PC-9 (cell line): ENCODE results near the gene PPP1R16B. TPM values are rescaled to one million over a fixed set of nuclear protein-coding genes. Genes with fewer than 3 reads are reported as not detected.

Source experiments
- BruUV-seq: library from RNA; stranded (reverse); fragments of 400-500 nt; replicated peaks from 2 replicates; lab custom pipeline; 2021; lab: Mats Ljungman, UMichigan
- CTCF ChIA-PET: fragments of 300-600 bp; sonication (Branson Sonifier 250); formaldehyde crosslinking; loops from one replicate; lab custom pipeline; 2022; ENCODE audit warnings: antibody characterized with exemption; lab: Charles Lee
- POLR2A ChIA-PET: fragments of 300-600 bp; sonication (Branson Sonifier 250); formaldehyde crosslinking; loops from one replicate; lab custom pipeline; 2022; ENCODE audit warnings: antibody characterized with exemption; ENCODE audit not compliant: unreplicated experiment; lab: Charles Lee
- DNase-seq, 2 experiments: peaks; one replicate each; pipeline versions ENCODE4 v3.0.0 to v3.0.0-alpha.2; 2015 to 2022; ENCODE audit warnings: mixed read lengths in 1 of 2
- H2AFZ ChIP-seq: fragments of 200-600 bp; sonication (generic); 2 replicates; pipeline ENCODE4 v1.8.1; 2017; ENCODE audit warnings: antibody characterized with exemption
- H3F3A ChIP-seq: fragments of 200-600 bp; sonication (generic); 2 replicates; pipeline ENCODE4 v1.8.1; 2017; ENCODE audit warnings: antibody characterized with exemption, mild to moderate bottlenecking, low read depth; ENCODE audit not compliant: insufficient read depth
- H3K27ac ChIP-seq: fragments of 200-600 bp; sonication (generic); 2 replicates; pipeline ENCODE4 v1.6.1; 2016; ENCODE audit warnings: mixed run types
- H3K27me3 ChIP-seq: fragments of 200-600 bp; sonication (generic); 2 replicates; pipeline ENCODE4 v1.6.1; 2016; ENCODE audit warnings: low read depth, mixed run types; ENCODE audit not compliant: insufficient read depth
- H3K36me3 ChIP-seq: fragments of 200-600 bp; sonication (generic); 2 replicates; pipeline ENCODE4 v1.6.1; 2016; ENCODE audit warnings: low read depth, mixed run types
- H3K4me1 ChIP-seq: fragments of 200-600 bp; sonication (generic); replicated peaks from 2 replicates; pipeline ENCODE4 v1.6.1; 2016; ENCODE audit warnings: mixed run types; ENCODE audit not compliant: insufficient read depth
- H3K4me2 ChIP-seq: fragments of 200-600 bp; sonication (generic); 2 replicates; pipeline ENCODE4 v1.6.1; 2017; ENCODE audit warnings: mixed run types
- H3K4me3 ChIP-seq: fragments of 200-600 bp; sonication (generic); 2 replicates; pipeline ENCODE4 v1.6.1; 2016; ENCODE audit warnings: mixed run types
- H3K79me2 ChIP-seq: fragments of 200-600 bp; sonication (generic); 2 replicates; pipeline ENCODE4 v1.6.1; 2017; ENCODE audit warnings: low read depth, mixed run types
- H3K9me2 ChIP-seq: fragments of 200-600 bp; sonication (generic); 2 replicates; pipeline ENCODE4 v1.8.1; 2017; ENCODE audit warnings: mild to moderate bottlenecking; ENCODE audit not compliant: insufficient read depth
- H3K9me3 ChIP-seq: fragments of 200-600 bp; sonication (generic); 2 replicates; pipeline ENCODE4 v1.8.1; 2016; ENCODE audit warnings: low read depth; ENCODE audit not compliant: insufficient read depth
- H4K20me1 ChIP-seq: fragments of 200-600 bp; sonication (generic); 2 replicates; pipeline ENCODE4 v1.8.1; 2017; ENCODE audit not compliant: insufficient read depth
- EZH2 ChIP-seq: fragments of 200-600 bp; sonication (generic); IDR thresholded peaks from 2 replicates; pipeline ENCODE4 v1.8.0; 2017; ENCODE audit warnings: antibody characterized with exemption, low read depth
- intact Hi-C: fragments of 100-400 bp; cut with micrococcal nuclease; formaldehyde crosslinking; loops from one replicate; pipeline ENCODE4 v1.10.0; 2022; ENCODE audit not compliant: unreplicated experiment
- total RNA-seq: library from RNA; stranded (reverse); gene quantifications from 2 replicates; pipeline ENCODE4 v1.2.3, GENCODE V29; 2021
- TF ChIP-seq, protein P1 (sequence below): fragments of 200-600 bp; sonication (generic); conservative IDR thresholded peaks from 2 replicates; pipeline ENCODE4 v1.6.1; 2017; ENCODE audit warnings: mixed run types, antibody characterized with exemption, mild to moderate bottlenecking, moderate library complexity

PPP1R16B gene
- total RNA-seq, 1 experiment from 2014 or later = not detected

DNA sequence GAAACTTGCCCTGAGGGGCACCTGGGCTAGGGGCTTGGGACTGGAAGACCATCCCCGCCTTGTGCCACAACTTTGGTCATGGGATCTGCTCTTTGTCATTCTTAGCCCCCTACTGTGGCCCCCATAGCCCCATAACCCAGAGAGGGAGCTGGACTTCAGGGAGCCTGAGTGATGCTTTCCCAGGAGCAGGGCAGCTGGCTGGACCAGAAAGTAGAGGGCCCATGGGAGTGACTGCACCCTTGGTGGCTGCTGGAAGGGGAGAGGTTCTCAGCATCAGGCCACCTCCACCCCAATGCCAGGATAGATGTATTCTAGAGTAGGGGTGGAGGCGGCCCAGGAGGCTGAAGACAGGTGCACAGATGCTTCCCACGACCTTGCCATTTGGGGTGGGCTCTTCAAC lies 114.9 kb downstream of the PPP1R16B start:
- Histone ChIP-seq H3K27me3 (peaks cover 55% of the 10 kb centered on the region), H3K4me2 (no peak overlapping the region), H2AFZ (no peak overlapping the region), H3K4me1 (peaks cover 7% of the 10 kb centered on the region; the same call in 1 of the 2 replicates), H3K9me2 (no peaks in the 10 kb centered on the region), H3K9me3 (no peaks in the 10 kb centered on the region), H3K36me3 (no peaks in the 10 kb centered on the region), H3K79me2 (no peaks in the 10 kb centered on the region), H4K20me1 (no peaks in the 10 kb centered on the region), H3K4me3 (no peak overlapping the region), H3K27ac (no peak overlapping the region), H3F3A (no peaks in the 10 kb centered on the region)
- TF ChIP-seq, protein P1, sequence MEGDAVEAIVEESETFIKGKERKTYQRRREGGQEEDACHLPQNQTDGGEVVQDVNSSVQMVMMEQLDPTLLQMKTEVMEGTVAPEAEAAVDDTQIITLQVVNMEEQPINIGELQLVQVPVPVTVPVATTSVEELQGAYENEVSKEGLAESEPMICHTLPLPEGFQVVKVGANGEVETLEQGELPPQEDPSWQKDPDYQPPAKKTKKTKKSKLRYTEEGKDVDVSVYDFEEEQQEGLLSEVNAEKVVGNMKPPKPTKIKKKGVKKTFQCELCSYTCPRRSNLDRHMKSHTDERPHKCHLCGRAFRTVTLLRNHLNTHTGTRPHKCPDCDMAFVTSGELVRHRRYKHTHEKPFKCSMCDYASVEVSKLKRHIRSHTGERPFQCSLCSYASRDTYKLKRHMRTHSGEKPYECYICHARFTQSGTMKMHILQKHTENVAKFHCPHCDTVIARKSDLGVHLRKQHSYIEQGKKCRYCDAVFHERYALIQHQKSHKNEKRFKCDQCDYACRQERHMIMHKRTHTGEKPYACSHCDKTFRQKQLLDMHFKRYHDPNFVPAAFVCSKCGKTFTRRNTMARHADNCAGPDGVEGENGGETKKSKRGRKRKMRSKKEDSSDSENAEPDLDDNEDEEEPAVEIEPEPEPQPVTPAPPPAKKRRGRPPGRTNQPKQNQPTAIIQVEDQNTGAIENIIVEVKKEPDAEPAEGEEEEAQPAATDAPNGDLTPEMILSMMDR = no peak
- no peak for TF ChIP-seq EZH2
- BruUV-seq = no TSS peak
- intact Hi-C loops = no loop called here
- DNase-seq = no peak
- POLR2A ChIA-PET = no interaction called here
- CTCF ChIA-PET = no interaction called here

DNA sequence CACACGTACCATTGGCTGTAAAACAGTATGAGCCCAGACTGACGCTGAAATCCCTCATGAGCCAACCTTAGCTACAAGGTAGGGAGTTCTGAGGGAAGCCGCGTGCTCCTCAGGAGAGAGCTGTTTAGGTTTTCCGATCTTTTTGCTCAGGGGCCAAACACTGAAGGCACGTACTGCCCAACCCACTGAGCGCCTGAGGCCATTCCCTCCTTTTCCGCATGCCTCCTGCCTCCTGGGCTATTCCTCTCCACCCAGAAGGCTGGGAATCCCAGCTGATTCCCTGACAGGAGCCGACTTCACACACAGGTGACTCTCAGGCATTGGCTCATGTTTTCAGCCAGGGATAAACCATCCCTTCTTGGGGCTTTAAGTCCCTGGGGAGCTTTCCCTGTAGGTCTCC lies 115.4 kb downstream of the PPP1R16B start:
- H3K4me2 ChIP-seq = no peak overlapping the region
- ChIA-PET POLR2A (no interaction called here), CTCF (no interaction called here)
- H3K27ac ChIP-seq = no peak overlapping the region
- H3K9me2 ChIP-seq = no peaks in the 10 kb centered on the region
- peaks cover 7% of the 10 kb centered on the region; the same call in 1 of the 2 replicates for H3K4me1 ChIP-seq
- no peaks in the 10 kb centered on the region for H4K20me1 ChIP-seq
- intact Hi-C loops = no loop called here
- peaks cover 53% of the 10 kb centered on the region for H3K27me3 ChIP-seq
- H3K4me3 ChIP-seq = no peak overlapping the region
- BruUV-seq = no TSS peak
- no peaks in the 10 kb centered on the region for H3K79me2 ChIP-seq
- peak in 1 of 2 experiments; percentile 26 for DNase-seq
- H3F3A ChIP-seq = no peaks in the 10 kb centered on the region; the same call in 1 of the 2 replicates
- H3K36me3 ChIP-seq = no peaks in the 10 kb centered on the region
- no peaks in the 10 kb centered on the region for H3K9me3 ChIP-seq
- TF ChIP-seq, protein P1 = no peak
- TF ChIP-seq EZH2 = no peak
- H2AFZ ChIP-seq = no peak overlapping the region

DNA sequence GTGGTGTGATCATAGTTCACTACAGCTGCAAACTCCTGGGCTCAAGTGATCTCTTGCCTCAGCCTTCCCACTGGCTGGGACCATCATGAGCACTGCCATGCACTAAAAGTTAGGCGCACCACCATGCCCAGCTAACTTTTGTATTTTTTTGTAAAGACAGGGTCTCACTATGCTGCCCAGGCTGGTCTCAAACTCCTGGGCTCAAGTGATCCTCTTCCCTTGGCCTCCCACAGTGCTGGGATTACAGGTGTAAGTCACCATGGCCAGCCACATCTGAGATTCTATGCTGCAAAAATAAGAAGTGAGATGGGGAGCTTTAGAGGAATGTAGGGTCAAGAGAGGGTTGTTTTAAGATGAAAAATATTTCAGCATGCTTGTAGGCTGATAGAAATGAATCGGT lies 119.2 kb downstream of the PPP1R16B start:
- ChIA-PET CTCF (no interaction called here), POLR2A (no interaction called here)
- DNase-seq = no peak
- no peaks in the 10 kb centered on the region for H3K9me3 ChIP-seq
- H3K4me2 ChIP-seq = no peak overlapping the region
- H3K27me3 ChIP-seq = peaks cover 22% of the 10 kb centered on the region
- H4K20me1 ChIP-seq = no peaks in the 10 kb centered on the region; the same call in 1 of the 2 replicates
- H3F3A ChIP-seq = no peaks in the 10 kb centered on the region; the same call in 1 of the 2 replicates
- H3K4me3 ChIP-seq = no peak overlapping the region
- no peak overlapping the region for H2AFZ ChIP-seq
- H3K27ac ChIP-seq = no peak overlapping the region
- H3K4me1 ChIP-seq = peaks cover 29% of the 10 kb centered on the region
- no TSS peak for BruUV-seq
- H3K9me2 ChIP-seq = no peaks in the 10 kb centered on the region
- intact Hi-C loops = no loop called here
- no peaks in the 10 kb centered on the region for H3K36me3 ChIP-seq
- TF ChIP-seq, protein P1 = no peak
- no peak for TF ChIP-seq EZH2
- H3K79me2 ChIP-seq = peaks cover 34% of the 10 kb centered on the region
